Measurements from ENCODE around the gene URM1.
A peak's percentile ranks its signal among the peaks of the same experiment; 100 is the strongest.

GRCh38 chr9:128409978-128410377 lies 38.8 kb downstream of the URM1 start:
- TF ChIP-seq POLR2A (IDR thresholded peaks at IDR 0.05), result no peak
- TF ChIP-seq, protein P1, sequence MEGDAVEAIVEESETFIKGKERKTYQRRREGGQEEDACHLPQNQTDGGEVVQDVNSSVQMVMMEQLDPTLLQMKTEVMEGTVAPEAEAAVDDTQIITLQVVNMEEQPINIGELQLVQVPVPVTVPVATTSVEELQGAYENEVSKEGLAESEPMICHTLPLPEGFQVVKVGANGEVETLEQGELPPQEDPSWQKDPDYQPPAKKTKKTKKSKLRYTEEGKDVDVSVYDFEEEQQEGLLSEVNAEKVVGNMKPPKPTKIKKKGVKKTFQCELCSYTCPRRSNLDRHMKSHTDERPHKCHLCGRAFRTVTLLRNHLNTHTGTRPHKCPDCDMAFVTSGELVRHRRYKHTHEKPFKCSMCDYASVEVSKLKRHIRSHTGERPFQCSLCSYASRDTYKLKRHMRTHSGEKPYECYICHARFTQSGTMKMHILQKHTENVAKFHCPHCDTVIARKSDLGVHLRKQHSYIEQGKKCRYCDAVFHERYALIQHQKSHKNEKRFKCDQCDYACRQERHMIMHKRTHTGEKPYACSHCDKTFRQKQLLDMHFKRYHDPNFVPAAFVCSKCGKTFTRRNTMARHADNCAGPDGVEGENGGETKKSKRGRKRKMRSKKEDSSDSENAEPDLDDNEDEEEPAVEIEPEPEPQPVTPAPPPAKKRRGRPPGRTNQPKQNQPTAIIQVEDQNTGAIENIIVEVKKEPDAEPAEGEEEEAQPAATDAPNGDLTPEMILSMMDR (IDR thresholded peaks at IDR 0.05), result peak in 1 of 6 experiments; percentile 12
